ENCODE results near the gene SAMMSON. TPM values are rescaled to one million over a fixed set of nuclear protein-coding genes. Genes with fewer than 3 reads are reported as not detected.

Gene SAMMSON
- polyA plus RNA-seq, 1 donor (not counting 4 experiments of a cell fraction or from before 2014, with no cell fraction given) = not detected

DNA sequence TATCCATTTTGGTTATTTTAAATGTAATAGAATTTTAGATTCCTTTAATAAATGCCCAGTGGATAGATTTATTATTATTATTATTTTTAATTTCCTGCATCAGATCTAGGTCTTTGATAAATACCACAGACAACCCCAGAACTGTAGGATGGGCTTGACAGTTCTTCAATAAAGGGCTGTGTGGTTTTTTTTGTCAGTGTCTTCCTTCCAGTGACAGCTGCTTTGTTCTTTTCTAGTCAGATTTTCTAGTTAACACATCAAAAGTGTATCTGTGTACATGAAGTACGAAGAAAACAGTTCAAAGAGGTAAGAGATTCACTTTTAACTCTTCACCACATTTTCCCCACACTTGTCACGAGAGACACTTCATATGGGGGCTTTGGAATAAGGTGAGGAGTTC, 120.3 kb downstream of the SAMMSON start:
- H3K4me1 ChIP-seq (ENCODE audit: control insufficient read depth, extremely low read depth, insufficient read depth, low read length) = no peaks in the 10 kb centered on the region
- no peaks in the 10 kb centered on the region for H3K36me3 ChIP-seq (ENCODE audit: control insufficient read depth in 2 of 2, extremely low read depth in 1 of 2, insufficient read depth in 2 of 2, low read length in 2 of 2)
- H3K9me1 ChIP-seq (ENCODE audit: control insufficient read depth, extremely low read depth, insufficient read depth, low read length) = no peaks in the 10 kb centered on the region
- H2AFZ ChIP-seq (ENCODE audit: control insufficient read depth, low read length) = no peak overlapping the region
- dilution Hi-C loops (cut with MboI; ENCODE audit: extremely low pct_ligation_motif_present, low sequenced_read_pairs) = no loop called here
- H3K27me3 ChIP-seq (ENCODE audit: control insufficient read depth, extremely low read depth, insufficient read depth, low read length) = no peaks in the 10 kb centered on the region
- no peaks in the 10 kb centered on the region for H3K9me3 ChIP-seq (ENCODE audit: control insufficient read depth, low read depth, low read length)
- no peak overlapping the region for H3K9ac ChIP-seq (ENCODE audit: control insufficient read depth, extremely low read depth, insufficient read depth, low read length)
- no peaks in the 10 kb centered on the region for H3K79me2 ChIP-seq (ENCODE audit: control insufficient read depth, insufficient read depth, low read length)
- TF ChIP-seq EZH2 (IDR thresholded peaks at IDR 0.05; ENCODE audit: low read length) = no peak
- TF ChIP-seq, protein P1, sequence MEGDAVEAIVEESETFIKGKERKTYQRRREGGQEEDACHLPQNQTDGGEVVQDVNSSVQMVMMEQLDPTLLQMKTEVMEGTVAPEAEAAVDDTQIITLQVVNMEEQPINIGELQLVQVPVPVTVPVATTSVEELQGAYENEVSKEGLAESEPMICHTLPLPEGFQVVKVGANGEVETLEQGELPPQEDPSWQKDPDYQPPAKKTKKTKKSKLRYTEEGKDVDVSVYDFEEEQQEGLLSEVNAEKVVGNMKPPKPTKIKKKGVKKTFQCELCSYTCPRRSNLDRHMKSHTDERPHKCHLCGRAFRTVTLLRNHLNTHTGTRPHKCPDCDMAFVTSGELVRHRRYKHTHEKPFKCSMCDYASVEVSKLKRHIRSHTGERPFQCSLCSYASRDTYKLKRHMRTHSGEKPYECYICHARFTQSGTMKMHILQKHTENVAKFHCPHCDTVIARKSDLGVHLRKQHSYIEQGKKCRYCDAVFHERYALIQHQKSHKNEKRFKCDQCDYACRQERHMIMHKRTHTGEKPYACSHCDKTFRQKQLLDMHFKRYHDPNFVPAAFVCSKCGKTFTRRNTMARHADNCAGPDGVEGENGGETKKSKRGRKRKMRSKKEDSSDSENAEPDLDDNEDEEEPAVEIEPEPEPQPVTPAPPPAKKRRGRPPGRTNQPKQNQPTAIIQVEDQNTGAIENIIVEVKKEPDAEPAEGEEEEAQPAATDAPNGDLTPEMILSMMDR (optimal IDR thresholded peaks at IDR 0.05 in 1 of 3, IDR thresholded peaks at IDR 0.05 in 1 of 3, conservative IDR thresholded peaks at IDR 0.05 in 1 of 3; ENCODE audit: extremely low read depth in 1 of 3, insufficient read depth in 2 of 3, low read length in 3 of 3) = no peak
- no peak for DNase-seq (ENCODE audit: low read depth, low spot score)
- H3K4me2 ChIP-seq (ENCODE audit: control insufficient read depth, extremely low read depth, insufficient read depth, low read depth, low read length) = no peak overlapping the region
- no peak overlapping the region for H3K4me3 ChIP-seq (ENCODE audit: control insufficient read depth in 2 of 3, extremely low read depth in 1 of 3, insufficient read depth in 2 of 3, low read depth in 1 of 3, low read length in 3 of 3)
- H3K27ac ChIP-seq (ENCODE audit: control insufficient read depth, insufficient read depth, low read length) = no peak overlapping the region
- no peak for FAIRE-seq
- no peaks in the 10 kb centered on the region for H4K20me1 ChIP-seq (ENCODE audit: control insufficient read depth, extremely low read depth, insufficient read depth, low read length)

All from keratinocyte (primary cell).